ENCODE results near the gene BPIFB6.

GRCh38 chr20:33013701-33014326 is 17.6 kb upstream of the BPIFB6 start:
- no peak for TF ChIP-seq CTCF (conservative IDR thresholded peaks at IDR 0.05; ENCODE audit: low read length)
- no peak for TF ChIP-seq EZH2phosphoT487 (IDR thresholded peaks at IDR 0.05; ENCODE audit: borderline replicate concordance)

Data from Loucy (cell line).